ENCODE data around the gene CASQ2. TPM values are rescaled to one million over a fixed set of nuclear protein-coding genes. Genes with fewer than 3 reads are reported as not detected.

The CASQ2 gene
- total and polyA plus RNA-seq, 9 of the 15 experiments (the other 6 are each of a cell fraction or from before 2014, with no cell fraction given): not detected

GRCh38 chr1:115764541-115764940, 4.0 kb downstream of the CASQ2 start (continued):
- TF ChIP-seq, protein P1, sequence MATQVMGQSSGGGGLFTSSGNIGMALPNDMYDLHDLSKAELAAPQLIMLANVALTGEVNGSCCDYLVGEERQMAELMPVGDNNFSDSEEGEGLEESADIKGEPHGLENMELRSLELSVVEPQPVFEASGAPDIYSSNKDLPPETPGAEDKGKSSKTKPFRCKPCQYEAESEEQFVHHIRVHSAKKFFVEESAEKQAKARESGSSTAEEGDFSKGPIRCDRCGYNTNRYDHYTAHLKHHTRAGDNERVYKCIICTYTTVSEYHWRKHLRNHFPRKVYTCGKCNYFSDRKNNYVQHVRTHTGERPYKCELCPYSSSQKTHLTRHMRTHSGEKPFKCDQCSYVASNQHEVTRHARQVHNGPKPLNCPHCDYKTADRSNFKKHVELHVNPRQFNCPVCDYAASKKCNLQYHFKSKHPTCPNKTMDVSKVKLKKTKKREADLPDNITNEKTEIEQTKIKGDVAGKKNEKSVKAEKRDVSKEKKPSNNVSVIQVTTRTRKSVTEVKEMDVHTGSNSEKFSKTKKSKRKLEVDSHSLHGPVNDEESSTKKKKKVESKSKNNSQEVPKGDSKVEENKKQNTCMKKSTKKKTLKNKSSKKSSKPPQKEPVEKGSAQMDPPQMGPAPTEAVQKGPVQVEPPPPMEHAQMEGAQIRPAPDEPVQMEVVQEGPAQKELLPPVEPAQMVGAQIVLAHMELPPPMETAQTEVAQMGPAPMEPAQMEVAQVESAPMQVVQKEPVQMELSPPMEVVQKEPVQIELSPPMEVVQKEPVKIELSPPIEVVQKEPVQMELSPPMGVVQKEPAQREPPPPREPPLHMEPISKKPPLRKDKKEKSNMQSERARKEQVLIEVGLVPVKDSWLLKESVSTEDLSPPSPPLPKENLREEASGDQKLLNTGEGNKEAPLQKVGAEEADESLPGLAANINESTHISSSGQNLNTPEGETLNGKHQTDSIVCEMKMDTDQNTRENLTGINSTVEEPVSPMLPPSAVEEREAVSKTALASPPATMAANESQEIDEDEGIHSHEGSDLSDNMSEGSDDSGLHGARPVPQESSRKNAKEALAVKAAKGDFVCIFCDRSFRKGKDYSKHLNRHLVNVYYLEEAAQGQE (IDR thresholded peaks at IDR 0.05; ENCODE audit: borderline replicate concordance): peak; percentile 42; the same call in 1 of the 2 replicates
- TF ChIP-seq, protein P1 (CRISPR knock-in tag; IDR thresholded peaks at IDR 0.05; ENCODE audit: low read depth): no peak
- TF ChIP-seq NFIC (IDR thresholded peaks at IDR 0.05): peak; percentile 94
- TF ChIP-seq MAFF (IDR thresholded peaks at IDR 0.05; ENCODE audit: low read length): no peak
- no peak for TF ChIP-seq AFF1 (IDR thresholded peaks at IDR 0.05; ENCODE audit: low read depth in 1 of 2, partially characterized antibody in 2 of 2)
- peak; percentile 34 to 57 (median 35); a peak in 4 of 6 replicates for TF ChIP-seq CTCF (IDR thresholded peaks at IDR 0.05 in 2 of 3, conservative IDR thresholded peaks at IDR 0.05 in 1 of 3; ENCODE audit: insufficient read depth in 2 of 3, low read depth in 1 of 3, low read length in 3 of 3)
- peak; percentile 68 to 83 for TF ChIP-seq RAD21 (CRISPR knock-in tag; conservative IDR thresholded peaks at IDR 0.05 in 1 of 2, IDR thresholded peaks at IDR 0.05 in 1 of 2)
- no peak for TF ChIP-seq GABPB1 (CRISPR knock-in tag; IDR thresholded peaks at IDR 0.05)
- TF ChIP-seq, protein P2, sequence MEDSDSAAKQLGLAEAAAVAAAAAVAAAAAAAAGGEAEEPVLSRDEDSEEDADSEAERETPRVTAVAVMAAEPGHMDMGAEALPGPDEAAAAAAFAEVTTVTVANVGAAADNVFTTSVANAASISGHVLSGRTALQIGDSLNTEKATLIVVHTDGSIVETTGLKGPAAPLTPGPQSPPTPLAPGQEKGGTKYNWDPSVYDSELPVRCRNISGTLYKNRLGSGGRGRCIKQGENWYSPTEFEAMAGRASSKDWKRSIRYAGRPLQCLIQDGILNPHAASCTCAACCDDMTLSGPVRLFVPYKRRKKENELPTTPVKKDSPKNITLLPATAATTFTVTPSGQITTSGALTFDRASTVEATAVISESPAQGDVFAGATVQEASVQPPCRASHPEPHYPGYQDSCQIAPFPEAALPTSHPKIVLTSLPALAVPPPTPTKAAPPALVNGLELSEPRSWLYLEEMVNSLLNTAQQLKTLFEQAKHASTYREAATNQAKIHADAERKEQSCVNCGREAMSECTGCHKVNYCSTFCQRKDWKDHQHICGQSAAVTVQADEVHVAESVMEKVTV (CRISPR knock-in tag; IDR thresholded peaks at IDR 0.05): peak; percentile 65
- TF ChIP-seq, protein P3, sequence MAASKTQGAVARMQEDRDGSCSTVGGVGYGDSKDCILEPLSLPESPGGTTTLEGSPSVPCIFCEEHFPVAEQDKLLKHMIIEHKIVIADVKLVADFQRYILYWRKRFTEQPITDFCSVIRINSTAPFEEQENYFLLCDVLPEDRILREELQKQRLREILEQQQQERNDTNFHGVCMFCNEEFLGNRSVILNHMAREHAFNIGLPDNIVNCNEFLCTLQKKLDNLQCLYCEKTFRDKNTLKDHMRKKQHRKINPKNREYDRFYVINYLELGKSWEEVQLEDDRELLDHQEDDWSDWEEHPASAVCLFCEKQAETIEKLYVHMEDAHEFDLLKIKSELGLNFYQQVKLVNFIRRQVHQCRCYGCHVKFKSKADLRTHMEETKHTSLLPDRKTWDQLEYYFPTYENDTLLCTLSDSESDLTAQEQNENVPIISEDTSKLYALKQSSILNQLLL (CRISPR knock-in tag; IDR thresholded peaks at IDR 0.05; ENCODE audit: borderline replicate concordance): no peak

Measured in K562 (cell line).